ENCODE data around the gene SCN1B.

The SCN1B gene

GRCh38 chr19:35076657-35077056, 46.4 kb downstream of the SCN1B start:
- no peak for DNase-seq

GRCh38 chr19:35077411-35078223, 47.3 kb downstream of the SCN1B start:
- no peak for DNase-seq

GRCh38 chr19:35079826-35080225, 49.6 kb downstream of the SCN1B start:
- DNase-seq: no peak

GRCh38 chr19:35080613-35081170, 50.4 kb downstream of the SCN1B start:
- no peak for DNase-seq

- DNase-seq: no peak
These were observed 50.9 kb downstream of the SCN1B start for GRCh38 chr19:35081201-35081600.

- DNase-seq: no peak
These were observed 53.6 kb downstream of the SCN1B start for GRCh38 chr19:35083691-35084508.

- DNase-seq: no peak
These were observed 54.2 kb downstream of the SCN1B start for GRCh38 chr19:35084509-35084762.

GRCh38 chr19:35085947-35086346, 55.7 kb downstream of the SCN1B start:
- DNase-seq: no peak

GRCh38 chr19:35086455-35086854, 56.2 kb downstream of the SCN1B start:
- no peak for DNase-seq

GRCh38 chr19:35087393-35087792, 57.1 kb downstream of the SCN1B start:
- DNase-seq: no peak

- DNase-seq: no peak
These were observed 58.1 kb downstream of the SCN1B start for GRCh38 chr19:35088131-35088913.

- DNase-seq: no peak
These were observed 59.3 kb downstream of the SCN1B start for GRCh38 chr19:35089554-35089953.
